Vagina (tissue), 2 donors: ENCODE results near the gene CCDC40.

Source experiments
- POLR2A ChIP-seq, 2 donors: fragments of 450-650 bp; IDR thresholded peaks; one replicate each; pipeline ENCODE4 v1.6.1; 2017; ENCODE audit warnings: antibody characterized with exemption in 2 of 2, mild to moderate bottlenecking in 2 of 2, moderate library complexity in 2 of 2
- TF ChIP-seq, protein P1 (sequence below), 3 experiments: fragments of 450-650 bp in 2 of 3; fragments of 200-600 bp in 1 of 3; sonication (generic) in 1 of 3; IDR thresholded peaks; one replicate each; pipeline ENCODE4 v1.5.1; 2017 to 2019; ENCODE audit warnings: antibody characterized with exemption in 3 of 3, mild to moderate bottlenecking in 2 of 3, moderate library complexity in 2 of 3

DNA sequence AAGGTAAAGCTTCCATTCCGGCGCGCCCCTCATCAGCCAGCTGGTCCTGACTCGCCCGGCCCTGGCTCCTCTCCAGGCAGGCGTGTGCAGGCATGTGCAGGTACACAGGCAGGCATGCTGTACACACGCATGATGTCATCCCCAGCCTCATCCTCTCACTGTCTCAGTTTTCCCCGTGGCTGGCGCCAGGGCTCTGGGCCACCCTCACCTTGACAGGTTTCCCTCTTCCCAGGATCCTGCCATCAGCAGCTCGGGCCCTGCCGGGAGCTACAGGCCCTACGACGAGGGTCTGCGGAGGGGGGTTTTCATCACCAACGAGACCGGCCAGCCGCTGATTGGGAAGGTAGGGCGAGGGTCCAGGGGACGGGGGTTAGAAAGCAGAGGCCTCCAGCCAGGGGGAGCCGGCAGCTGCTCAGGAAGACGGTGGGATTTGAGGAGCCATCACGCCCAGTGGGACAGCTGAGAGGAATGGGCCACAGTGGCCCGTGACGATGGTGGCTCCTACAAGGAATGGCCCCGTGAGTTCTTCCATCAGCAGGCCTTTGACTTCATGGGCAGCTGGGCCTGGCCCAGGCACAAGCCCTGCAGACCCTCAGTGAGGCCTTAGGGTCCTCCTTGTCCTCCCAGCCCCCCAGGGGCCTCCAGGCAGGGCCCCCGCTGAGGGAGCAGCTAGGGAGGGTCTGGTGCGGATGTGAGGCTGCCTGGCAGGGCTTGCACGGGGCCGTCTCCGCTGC lies 73.4 kb downstream of the CCDC40 start:
- TF ChIP-seq POLR2A (IDR thresholded peaks at IDR 0.05), result no peak
- TF ChIP-seq, protein P1, sequence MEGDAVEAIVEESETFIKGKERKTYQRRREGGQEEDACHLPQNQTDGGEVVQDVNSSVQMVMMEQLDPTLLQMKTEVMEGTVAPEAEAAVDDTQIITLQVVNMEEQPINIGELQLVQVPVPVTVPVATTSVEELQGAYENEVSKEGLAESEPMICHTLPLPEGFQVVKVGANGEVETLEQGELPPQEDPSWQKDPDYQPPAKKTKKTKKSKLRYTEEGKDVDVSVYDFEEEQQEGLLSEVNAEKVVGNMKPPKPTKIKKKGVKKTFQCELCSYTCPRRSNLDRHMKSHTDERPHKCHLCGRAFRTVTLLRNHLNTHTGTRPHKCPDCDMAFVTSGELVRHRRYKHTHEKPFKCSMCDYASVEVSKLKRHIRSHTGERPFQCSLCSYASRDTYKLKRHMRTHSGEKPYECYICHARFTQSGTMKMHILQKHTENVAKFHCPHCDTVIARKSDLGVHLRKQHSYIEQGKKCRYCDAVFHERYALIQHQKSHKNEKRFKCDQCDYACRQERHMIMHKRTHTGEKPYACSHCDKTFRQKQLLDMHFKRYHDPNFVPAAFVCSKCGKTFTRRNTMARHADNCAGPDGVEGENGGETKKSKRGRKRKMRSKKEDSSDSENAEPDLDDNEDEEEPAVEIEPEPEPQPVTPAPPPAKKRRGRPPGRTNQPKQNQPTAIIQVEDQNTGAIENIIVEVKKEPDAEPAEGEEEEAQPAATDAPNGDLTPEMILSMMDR (IDR thresholded peaks at IDR 0.05), result no peak
